ENCODE data around the gene PXDN.

PXDN gene

GRCh38 chr2:1656961-1657841, 87.1 kb downstream of the PXDN start:
- no peak for TF ChIP-seq POLR2A (IDR thresholded peaks at IDR 0.05; ENCODE audit: low read depth, low read length)
- TF ChIP-seq POLR2AphosphoS5 (IDR thresholded peaks at IDR 0.05; ENCODE audit: low read depth, low read length) = no peak
- no peak for TF ChIP-seq TAF1 (IDR thresholded peaks at IDR 0.05; ENCODE audit: borderline replicate concordance, low read depth, low read length)
- FAIRE-seq = no peak

GRCh38 chr2:1656326-1656960, 87.9 kb downstream of the PXDN start:
- no peak for TF ChIP-seq POLR2A (IDR thresholded peaks at IDR 0.05; ENCODE audit: low read depth, low read length)
- TF ChIP-seq POLR2AphosphoS5 (IDR thresholded peaks at IDR 0.05; ENCODE audit: low read depth, low read length) = no peak
- FAIRE-seq (no peak), DNase-seq (ENCODE audit: insufficient read length) (no peak)

More at GRCh38 chr2:1656961-1657841, 87.1 kb downstream of the PXDN start:
- DNase-seq (ENCODE audit: insufficient read length) = no peak

- no peak for TF ChIP-seq POLR2A (IDR thresholded peaks at IDR 0.05; ENCODE audit: low read depth, low read length)
- no peak for TF ChIP-seq TAF1 (IDR thresholded peaks at IDR 0.05; ENCODE audit: borderline replicate concordance, low read depth, low read length)
- TF ChIP-seq POLR2AphosphoS5 (IDR thresholded peaks at IDR 0.05; ENCODE audit: low read depth, low read length) = no peak
- no peak for FAIRE-seq
Measured at GRCh38 chr2:1655461-1655860, 88.9 kb downstream of the PXDN start.

GRCh38 chr2:1654696-1655374, 89.5 kb downstream of the PXDN start:
- FAIRE-seq (no peak), DNase-seq (ENCODE audit: insufficient read length) (no peak)
- TF ChIP-seq POLR2AphosphoS5 (IDR thresholded peaks at IDR 0.05; ENCODE audit: low read depth, low read length) = no peak

More at GRCh38 chr2:1655461-1655860, 88.9 kb downstream of the PXDN start:
- DNase-seq (ENCODE audit: insufficient read length) = no peak

- TF ChIP-seq POLR2AphosphoS5 (IDR thresholded peaks at IDR 0.05; ENCODE audit: low read depth, low read length) = no peak
- TF ChIP-seq POLR2A (IDR thresholded peaks at IDR 0.05; ENCODE audit: low read depth, low read length) = no peak
- TF ChIP-seq TAF1 (IDR thresholded peaks at IDR 0.05; ENCODE audit: borderline replicate concordance, low read depth, low read length) = no peak
- FAIRE-seq = no peak
- no peak for DNase-seq (ENCODE audit: insufficient read length)
Measured at GRCh38 chr2:1653956-1654695, 90.2 kb downstream of the PXDN start.

GRCh38 chr2:1652034-1652790, 92.1 kb downstream of the PXDN start:
- TF ChIP-seq POLR2A (IDR thresholded peaks at IDR 0.05; ENCODE audit: low read depth, low read length) (no peak), TAF1 (IDR thresholded peaks at IDR 0.05; ENCODE audit: borderline replicate concordance, low read depth, low read length) (no peak), POLR2AphosphoS5 (IDR thresholded peaks at IDR 0.05; ENCODE audit: low read depth, low read length) (no peak)
- no peak for FAIRE-seq
- no peak for DNase-seq (ENCODE audit: insufficient read length)

GRCh38 chr2:1651121-1652033, 92.9 kb downstream of the PXDN start:
- DNase-seq (ENCODE audit: insufficient read length) (no peak), FAIRE-seq (no peak)
- TF ChIP-seq POLR2A (IDR thresholded peaks at IDR 0.05; ENCODE audit: low read depth, low read length) (no peak), TAF1 (IDR thresholded peaks at IDR 0.05; ENCODE audit: borderline replicate concordance, low read depth, low read length) (no peak), POLR2AphosphoS5 (IDR thresholded peaks at IDR 0.05; ENCODE audit: low read depth, low read length) (no peak)

GRCh38 chr2:1650085-1650872, 94.0 kb downstream of the PXDN start:
- TF ChIP-seq TAF1 (IDR thresholded peaks at IDR 0.05; ENCODE audit: borderline replicate concordance, low read depth, low read length) (no peak), POLR2A (IDR thresholded peaks at IDR 0.05; ENCODE audit: low read depth, low read length) (no peak), POLR2AphosphoS5 (IDR thresholded peaks at IDR 0.05; ENCODE audit: low read depth, low read length) (no peak)
- DNase-seq (ENCODE audit: insufficient read length) (no peak), FAIRE-seq (no peak)

Measured in GM12892 (cell line).